Adrenal gland (tissue), 5 donors: Measurements from ENCODE around the gene MSMO1.

Source experiments
- CTCF ChIP-seq, 6 experiments: fragments of 450-650 bp in 4 of 6; fragments of 200-600 bp in 2 of 6; sonication (generic) in 1 of 6; IDR thresholded peaks; 1 replicate in 5 of 6; 2 replicates in 1 of 6; pipeline versions ENCODE4 v1.5.1 to v1.8.0; 2016 to 2021; ENCODE audit warnings: antibody characterized with exemption in 6 of 6, mild to moderate bottlenecking in 2 of 6, moderate library complexity in 1 of 6
- POLR2A ChIP-seq, 2 donors: fragments of 450-650 bp; IDR thresholded peaks; one replicate each; pipeline ENCODE4 v1.6.1; 2017; ENCODE audit warnings: antibody characterized with exemption in 2 of 2, mild to moderate bottlenecking in 2 of 2, moderate library complexity in 1 of 2
- donor health status: DM: no; HTN: no; CAD: no.

- no peak for TF ChIP-seq POLR2A (IDR thresholded peaks at IDR 0.05)
- no peak for TF ChIP-seq CTCF (IDR thresholded peaks at IDR 0.05)
Observed at GRCh38 chr4:165289423-165289785, 38.1 kb upstream of the MSMO1 start.
